ENCODE measurements around the gene MAPKAPK2.

GRCh38 chr1:206651958-206652890 lies 32.5 kb upstream of the MAPKAPK2 start:
- TF ChIP-seq POLR2A (IDR thresholded peaks at IDR 0.05) (no peak), CTCF (IDR thresholded peaks at IDR 0.05) (no peak)
